Panc1 (cell line): ENCODE measurements around the gene BAZ2B. TPM values are rescaled to one million over a fixed set of nuclear protein-coding genes. Genes with fewer than 3 reads are reported as not detected.
"Not testable (repeated sequence)": the region's sequence is repeated elsewhere in the genome, so short reads cannot be mapped to it uniquely, and the experiment has no call there.

Experiments used
- ATAC-seq: fragments of 200-7000 bp; cut with Tn5 transposase; 2 replicates; pipeline ENCODE4 v1.9.1; 2020; ENCODE audit warnings: mild to moderate bottlenecking, moderate library complexity
- BruUV-seq: library from RNA; stranded (reverse); fragments of 400-500 nt; replicated peaks from 2 replicates; lab custom pipeline; 2021; lab: Mats Ljungman, UMichigan
- CTCF ChIA-PET: fragments of 300-600 bp; sonication (Branson Sonifier 250); formaldehyde crosslinking; loops from one replicate; lab custom pipeline; 2022; ENCODE audit warnings: antibody characterized with exemption; lab: Charles Lee
- POLR2A ChIA-PET: fragments of 300-600 bp; sonication (Branson Sonifier 250); formaldehyde crosslinking; loops from one replicate; lab custom pipeline; 2022; ENCODE audit warnings: antibody characterized with exemption; lab: Charles Lee
- DNase-seq: peaks from one replicate; pipeline ENCODE4 v3.0.0-alpha.2; 2010; ENCODE audit warnings: low read depth, low spot score
- H3K27ac ChIP-seq: 2 replicates; pipeline ENCODE4 v1.5.1; 2011; ENCODE audit warnings: mild to moderate bottlenecking, low read length, inconsistent platforms
- H3K27me3 ChIP-seq: fragments of 200-500 bp; sonication (Bioruptor generic); 2 replicates; pipeline ENCODE4 v1.6.0; 2014; ENCODE audit warnings: low read length, inconsistent platforms; ENCODE audit not compliant: control insufficient read depth, insufficient read depth
- H3K36me3 ChIP-seq: fragments of 200-500 bp; sonication (Bioruptor generic); 2 replicates; pipeline ENCODE4 v1.5.1; 2014; ENCODE audit warnings: inconsistent platforms, mild to moderate bottlenecking, low read length, moderate library complexity; ENCODE audit not compliant: control insufficient read depth, insufficient read depth
- H3K4me1 ChIP-seq: 2 replicates; pipeline ENCODE4 v1.5.1; 2011; ENCODE audit warnings: inconsistent platforms, mild to moderate bottlenecking, low read length, moderate library complexity; ENCODE audit not compliant: control insufficient read depth, insufficient read depth
- H3K4me3 ChIP-seq, 2 experiments: 2 replicates each; pipeline ENCODE4 v1.5.1; 2011 to 2012; ENCODE audit warnings: low read depth in 2 of 2, low read length in 2 of 2, mild to moderate bottlenecking in 2 of 2, inconsistent platforms in 1 of 2, moderate library complexity in 1 of 2
- H3K9me3 ChIP-seq: fragments of 200-500 bp; sonication (Bioruptor generic); 2 replicates; pipeline ENCODE4 v1.5.1; 2014; ENCODE audit warnings: low read depth, mild to moderate bottlenecking, inconsistent platforms, low read length, moderate library complexity; ENCODE audit not compliant: control insufficient read depth, insufficient read depth
- CTCF ChIP-seq: fragments of 450-650 bp; IDR thresholded peaks from 2 replicates; pipeline ENCODE4 v1.5.1; 2017; ENCODE audit warnings: mild to moderate bottlenecking
- POLR2AphosphoS5 ChIP-seq: IDR thresholded peaks from 2 replicates; pipeline ENCODE4 v1.6.1; 2012; ENCODE audit warnings: mild to moderate bottlenecking, low read depth, low read length, moderate library complexity
- REST ChIP-seq, 2 experiments: IDR thresholded peaks; 2 replicates each; pipeline ENCODE4 v1.6.1; 2011 to 2012; ENCODE audit warnings: low read depth in 2 of 2, control low read depth in 1 of 2, low read length in 1 of 2, mild to moderate bottlenecking in 1 of 2, moderate library complexity in 1 of 2; ENCODE audit not compliant: insufficient read depth in 1 of 2
- SIN3A ChIP-seq: IDR thresholded peaks from 2 replicates; pipeline ENCODE4 v1.6.1; 2012; ENCODE audit warnings: low read depth, mild to moderate bottlenecking, low read length, moderate library complexity, borderline replicate concordance; ENCODE audit not compliant: insufficient read depth
- TCF7L2 ChIP-seq: IDR thresholded peaks from 2 replicates; pipeline ENCODE4 v1.6.1; 2011; ENCODE audit warnings: mild to moderate bottlenecking, low read depth, low read length, inconsistent platforms
- in situ Hi-C: cut with HindIII; loops from 2 replicates; pipeline ENCODE4 v1.10.0; 2016; ENCODE audit warnings: low sequenced_read_pairs, low pct_unique_long_range_greater_than_20kb
- intact Hi-C: fragments of 100-400 bp; cut with micrococcal nuclease; formaldehyde crosslinking; loops from one replicate; pipeline ENCODE4 v1.10.0; 2022; ENCODE audit not compliant: unreplicated experiment
- total RNA-seq: library from RNA; stranded (reverse); gene quantifications from one replicate; pipeline ENCODE4 v1.2.1, GENCODE V29; 2021; ENCODE audit not compliant: unreplicated experiment

The BAZ2B gene
- total RNA-seq, 1 experiment from 2014 or later, result 38.6 TPM

GRCh38 chr2:159539701-159540100 lies 76.6 kb downstream of the BAZ2B start:
- intact Hi-C loops, result no loop called here
- ATAC-seq, result no peak
- peaks cover 9% of the 10 kb centered on the region; the same call in 1 of the 2 replicates for H3K9me3 ChIP-seq

DNA sequence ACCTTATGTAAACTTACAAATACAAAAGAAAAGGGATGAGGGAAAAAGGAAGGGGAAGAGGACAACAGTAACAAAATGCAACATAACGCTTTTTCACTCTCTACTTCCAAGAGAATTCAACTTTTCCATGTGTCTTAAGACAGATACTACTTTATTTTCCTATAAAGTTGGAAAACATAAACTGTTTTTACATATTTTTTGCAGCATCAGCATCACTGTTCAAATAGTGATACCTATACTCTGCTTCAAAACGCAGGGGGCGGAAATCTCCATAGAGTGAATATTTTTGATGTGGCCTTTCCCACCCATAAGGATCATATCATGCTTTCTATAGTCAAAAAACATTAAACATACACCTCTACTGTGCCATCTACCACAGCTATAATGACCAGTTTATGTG lies 77.5 kb downstream of the BAZ2B start:
- Histone ChIP-seq H3K36me3 (no peaks in the 10 kb centered on the region), H3K4me1 (no peaks in the 10 kb centered on the region), H3K27me3 (no peaks in the 10 kb centered on the region), H3K9me3 (peaks cover 9% of the 10 kb centered on the region; the same call in 1 of the 2 replicates), H3K27ac (no peak overlapping the region), H3K4me3 (no peak overlapping the region)
- no TSS peak for BruUV-seq
- POLR2A ChIA-PET, result no interaction called here
- DNase-seq (no peak), ATAC-seq (no peak)
- in situ Hi-C loops, result no loop called here
- intact Hi-C loops, result no loop called here
- CTCF ChIA-PET, result no interaction called here
- no peak for TF ChIP-seq REST (IDR thresholded peaks at IDR 0.05; ENCODE audit: insufficient read depth in 1 of 2, low read depth in 2 of 2, low read length in 1 of 2)
- TF ChIP-seq SIN3A, result no peak
- TF ChIP-seq CTCF, result no peak
- TF ChIP-seq POLR2AphosphoS5, result no peak
- no peak for TF ChIP-seq TCF7L2

More at GRCh38 chr2:159539701-159540100, 76.6 kb downstream of the BAZ2B start:
- no peak for DNase-seq
- Histone ChIP-seq H3K27ac (no peak overlapping the region), H3K36me3 (no peaks in the 10 kb centered on the region), H3K27me3 (no peaks in the 10 kb centered on the region), H3K4me1 (no peaks in the 10 kb centered on the region), H3K4me3 (no peak overlapping the region)
- ChIA-PET POLR2A (no interaction called here), CTCF (interaction anchor here (0.6 kb wide), 1 partner anchor 76 kb away, joined by 9 read pairs; no protein-coding TSS in a partner anchor)
- no TSS peak for BruUV-seq
- in situ Hi-C loops, result no loop called here
- TF ChIP-seq CTCF, result no peak
- no peak for TF ChIP-seq REST (IDR thresholded peaks at IDR 0.05; ENCODE audit: insufficient read depth in 1 of 2, low read depth in 2 of 2, low read length in 1 of 2)
- TF ChIP-seq SIN3A, result no peak
- TF ChIP-seq TCF7L2, result no peak
- no peak for TF ChIP-seq POLR2AphosphoS5

DNA sequence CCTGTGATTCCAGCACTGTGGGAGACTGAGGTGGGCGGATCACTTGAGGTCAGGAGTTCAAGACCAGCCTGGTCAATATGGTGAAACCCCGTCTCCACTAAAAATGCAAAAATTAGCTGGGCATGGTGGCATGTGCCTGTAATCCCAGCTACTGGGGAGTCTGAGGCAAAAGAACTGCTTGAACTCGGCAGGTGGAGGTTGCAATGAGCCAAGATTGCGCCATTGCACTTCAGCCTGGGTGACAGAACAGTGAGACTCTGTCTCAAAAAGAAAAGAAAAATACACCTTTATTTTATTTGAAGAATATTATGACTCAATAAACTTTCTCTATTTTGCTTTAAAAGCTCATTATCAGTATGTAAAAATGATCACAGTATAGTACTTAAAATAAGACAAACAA lies 81.1 kb downstream of the BAZ2B start:
- H3K4me3 ChIP-seq, BruUV-seq, in situ Hi-C loops, H3K27ac ChIP-seq, H3K36me3 ChIP-seq, ATAC-seq, POLR2A ChIA-PET, H3K4me1 ChIP-seq, intact Hi-C loops, H3K27me3 ChIP-seq, CTCF ChIA-PET, DNase-seq, H3K9me3 ChIP-seq: not testable (repeated sequence)
